Heart right ventricle (tissue), 16 donors: ENCODE measurements around the gene PLXNC1. TPM values are rescaled to one million over a fixed set of nuclear protein-coding genes. Genes with fewer than 3 reads are reported as not detected.
"Not testable (repeated sequence)": the region's sequence is repeated elsewhere in the genome, so short reads cannot be mapped to it uniquely, and the experiment has no call there.

Source experiments
- ATAC-seq, 8 donors: fragments of 200-7000 bp; cut with Tn5 transposase; one replicate each; pipeline ENCODE4 v1.9.1; 2020; ENCODE audit warnings: mild to moderate bottlenecking in 8 of 8, moderate library complexity in 8 of 8, moderate number of reproducible peaks in 1 of 8
- DNase-seq, 2 donors: peaks; one replicate each; pipeline ENCODE4 v3.0.0-alpha.2; 2020
- H3K27ac ChIP-seq, 10 donors: fragments of 200-600 bp; sonication (generic) in 2 of 10; one replicate each; pipeline versions ENCODE4 v1.5.0 to v1.8.0; 2020 to 2022; ENCODE audit warnings: mild to moderate bottlenecking in 3 of 10
- H3K27me3 ChIP-seq, 7 donors: fragments of 200-600 bp; one replicate each; pipeline ENCODE4 v1.8.0; 2021 to 2022; ENCODE audit warnings: mild to moderate bottlenecking in 2 of 7
- H3K36me3 ChIP-seq, 9 donors: fragments of 200-600 bp; sonication (generic) in 1 of 9; one replicate each; pipeline versions ENCODE4 v1.5.0 to v1.8.0; 2020 to 2022; ENCODE audit warnings: mild to moderate bottlenecking in 2 of 9
- H3K4me1 ChIP-seq, 9 donors: fragments of 200-600 bp; sonication (generic) in 1 of 9; one replicate each; pipeline versions ENCODE4 v1.5.0 to v1.8.0; 2020 to 2022; ENCODE audit warnings: mild to moderate bottlenecking in 4 of 9
- H3K4me3 ChIP-seq, 10 donors: fragments of 200-600 bp; sonication (generic) in 2 of 10; one replicate each; pipeline versions ENCODE4 v1.5.0 to v1.8.0; 2020 to 2022; ENCODE audit warnings: mild to moderate bottlenecking in 7 of 10, moderate library complexity in 2 of 10
- H3K9me3 ChIP-seq, 11 donors: fragments of 200-600 bp in 10 of 11; sonication (generic) in 2 of 11; one replicate each; pipeline versions ENCODE4 v1.5.0 to v1.8.0; 2013 to 2022; ENCODE audit warnings: mild to moderate bottlenecking in 2 of 11, control low read depth in 1 of 11, moderate library complexity in 1 of 11
- CTCF ChIP-seq, 9 donors: fragments of 200-600 bp; sonication (generic) in 2 of 9; IDR thresholded peaks; one replicate each; pipeline versions ENCODE4 v1.5.0 to v1.8.0; 2021 to 2022; ENCODE audit warnings: antibody characterized with exemption in 9 of 9, mild to moderate bottlenecking in 5 of 9, moderate library complexity in 1 of 9
- WGBS, 2 donors: extraction: QIAGEN DNeasy Blood & Tissue Kit; methylation state at CpG; one replicate each; pipeline ENCODE4 v1.1.7; 2013; ENCODE audit warnings: inconsistent platforms in 1 of 2; 5-methylcytosine and 5-hydroxymethylcytosine counted together
- intact Hi-C, 10 donors: fragments of 100-400 bp; cut with DNase I; formaldehyde crosslinking; loops; one replicate each; pipeline versions ENCODE4 v1.11.1 to v1.14.2; 2022
- polyA plus RNA-seq, 2 donors: library from polyadenylated mRNA; stranded (reverse); fragments of 200-250 nt; gene quantifications; one replicate each; pipeline ENCODE4 v1.2.3, GENCODE V29; 2013
- total RNA-seq, 10 donors: library from RNA; stranded (reverse); fragmentation: NEBNext Ultra II Directional in 3 of 10; extraction: Animal tissue kit (Norgen Biotek cat#: 25700) in 3 of 10; gene quantifications; one replicate each; pipeline versions ENCODE4 v1.2.1 to v1.2.4, GENCODE V29; 2021 to 2023
- donor health status: Arrhythmogenic right ventricular cardiomyopathy.
- donor health status: ischemic (EF 13 %, LVEDD 7.1; RV severe dilation, severe dysfunction).
- donor health status: healthy with polysubstance abuse.
- donor health status: DM: no; HTN: yes; CAD: no.
- donor health status: DM: no; HTN: no; CAD: no.
- donor health status: ischemic (EF 25% LVEDD 6.9; RV normal size, moderate dysfunction).
- donor health status: ischemic (EF 25% LVEDD 5.7; RV mildly dilated, moderate dysfunction).
- donor health status: healthy.
- donor health status: DM: yes; HTN: yes; CAD: no.
- donor health status: Ischemic cardiomyopathy.
- donor health status: ischemic (EF 35%, LVEDD 5.7; RV mildly dilated, moderate dysfunction).
- donor health status: nonischemic (EF 11% LVEDD 7.7; RV severe dilation, severe dysfunction).
- donor health status: DM: yes; HTN: yes; CAD: no.
- donor health status: PGD.
- donor health status: ischemic (EF 29% LVEDD 5.4; RV normal size, mild dysfunction).
- donor health status: nonischemic (EF 23%, LVEDD 6.1; RV moderate dilation, normal function).

The PLXNC1 gene
- total and polyA plus RNA-seq, 12 donors: 0.72 to 8.5 (median 2.7) TPM

DNA sequence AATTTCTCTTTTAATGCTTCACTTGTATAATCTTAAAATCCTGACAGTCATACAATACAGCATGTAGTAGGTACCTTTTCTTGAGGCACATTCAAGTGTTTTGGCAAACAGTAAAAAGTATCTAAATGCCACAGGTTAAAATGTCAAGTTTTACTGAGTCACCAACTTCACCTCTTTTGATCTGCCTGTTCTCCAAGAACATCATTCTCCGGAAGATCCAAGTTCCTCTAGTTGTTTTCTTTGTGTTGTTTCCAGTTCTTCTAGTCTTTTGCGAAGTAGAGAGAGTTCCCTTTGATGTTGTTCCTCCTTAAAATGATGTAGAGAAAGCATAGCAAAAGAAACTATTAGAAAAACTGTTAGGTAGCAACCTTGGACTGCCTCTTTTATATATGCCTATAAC is 160.2 kb downstream of the PLXNC1 start:
- no peak for TF ChIP-seq CTCF (IDR thresholded peaks at IDR 0.05)
- H3K36me3 ChIP-seq: peaks cover 0 to 81% (median 0%) of the 10 kb centered on the region in 9 donors

GRCh38 chr12:94309373-94309772 is 161.0 kb downstream of the PLXNC1 start:
- Histone ChIP-seq H3K27ac (no peak overlapping the region), H3K4me3 (no peak overlapping the region), H3K36me3 (peaks cover 0 to 74% (median 0%) of the 10 kb centered on the region in 9 donors), H3K9me3 (peaks cover 0 to 3% (median 0%) of the 10 kb centered on the region in 11 donors), H3K4me1 (peaks cover 0 to 9% (median 0%) of the 10 kb centered on the region in 9 donors), H3K27me3 (no peaks in the 10 kb centered on the region)
- ATAC-seq (no peak), DNase-seq (no peak)
- 92 to 93% methylated on average over 5 of the region's 5 CpGs for WGBS, 2 donors
- intact Hi-C loops: no loop called here
- TF ChIP-seq CTCF (IDR thresholded peaks at IDR 0.05): no peak

More for the DNA sequence above, 160.2 kb downstream of the PLXNC1 start:
- 64 to 78% methylated on average over 2 of the region's 2 CpGs for WGBS, 2 donors
- ATAC-seq (no peak), DNase-seq (no peak)
- Histone ChIP-seq H3K27ac (no peak overlapping the region), H3K4me3 (no peak overlapping the region), H3K27me3 (no peaks in the 10 kb centered on the region), H3K9me3 (no peaks in the 10 kb centered on the region), H3K4me1 (peaks cover 0 to 9% (median 0%) of the 10 kb centered on the region in 9 donors)
- intact Hi-C loops: no loop called here

DNA sequence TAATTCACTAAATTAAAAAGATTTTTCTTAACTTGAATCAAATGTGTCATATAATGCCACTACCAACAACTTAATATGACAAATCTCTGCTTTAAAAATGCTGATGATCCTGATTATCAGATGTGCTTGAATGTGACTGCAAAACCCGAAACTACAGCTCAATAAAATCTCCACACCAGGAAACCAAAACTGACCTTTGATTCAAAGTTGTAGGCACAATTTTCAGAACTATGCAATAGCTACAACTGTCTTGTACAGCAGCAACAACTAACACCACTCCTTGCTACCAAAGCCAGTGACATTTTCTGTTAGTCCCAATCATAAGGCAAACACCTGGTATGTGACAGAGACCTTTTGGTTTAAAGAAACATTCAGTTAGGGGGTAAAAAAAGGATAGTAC is 164.0 kb downstream of the PLXNC1 start:
- Histone ChIP-seq H3K4me1 (no peaks in the 10 kb centered on the region), H3K27ac (no peak overlapping the region), H3K4me3 (no peak overlapping the region), H3K9me3 (peaks cover 0 to 18% (median 0%) of the 10 kb centered on the region in 11 donors), H3K36me3 (peaks cover 0 to 45% (median 0%) of the 10 kb centered on the region in 9 donors), H3K27me3 (no peaks in the 10 kb centered on the region)
- no peak for ATAC-seq
- WGBS, 2 donors: 97 to 99% methylated on average over 1 of the region's 1 CpG
- no peak for TF ChIP-seq CTCF (IDR thresholded peaks at IDR 0.05)
- intact Hi-C loops: no loop called here
- DNase-seq: no peak

DNA sequence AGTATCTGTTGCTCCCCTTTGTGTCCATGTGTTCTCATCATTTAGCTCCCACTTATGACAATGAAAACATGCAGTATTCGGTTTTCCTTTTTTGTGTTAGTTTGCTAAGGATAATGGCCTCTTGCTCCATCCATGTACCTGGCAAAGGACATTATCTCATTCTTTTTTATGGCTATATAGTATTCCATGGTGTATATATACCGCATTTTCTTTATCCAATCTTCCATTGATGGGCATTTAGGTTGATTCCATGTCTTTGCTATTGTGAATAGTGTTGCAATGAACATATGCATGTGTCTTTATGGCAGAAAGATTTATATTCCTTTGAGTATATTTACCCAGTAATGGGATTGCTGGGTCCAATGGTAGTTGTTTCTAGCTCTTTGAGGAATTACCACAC is 168.2 kb downstream of the PLXNC1 start:
- ATAC-seq, H3K4me1 ChIP-seq, intact Hi-C loops, H3K27me3 ChIP-seq, H3K27ac ChIP-seq, H3K4me3 ChIP-seq, DNase-seq: not testable (repeated sequence)
- WGBS, 2 donors: 96 to 97% methylated on average over 2 of the region's 2 CpGs
- H3K9me3 ChIP-seq: peaks cover 0 to 45% (median 10%) of the 10 kb centered on the region in 11 donors
- peaks cover 0 to 31% (median 4%) of the 10 kb centered on the region in 9 donors for H3K36me3 ChIP-seq

- H3K4me1 ChIP-seq: peaks cover 0 to 4% (median 0%) of the 10 kb centered on the region in 9 donors
- no peak for DNase-seq
- H3K36me3 ChIP-seq: peaks cover 0 to 33% (median 14%) of the 10 kb centered on the region in 9 donors
- WGBS, 2 donors: 42 to 73% methylated on average over 1 of the region's 1 CpG
- H3K27ac ChIP-seq: no peak overlapping the region
- H3K27me3 ChIP-seq: no peaks in the 10 kb centered on the region
- H3K9me3 ChIP-seq: peaks cover 0 to 46% (median 10%) of the 10 kb centered on the region in 11 donors
- no peak for TF ChIP-seq CTCF (IDR thresholded peaks at IDR 0.05)
- ATAC-seq: no peak
- intact Hi-C loops: no loop called here
- no peak overlapping the region for H3K4me3 ChIP-seq
These were observed 169.8 kb downstream of the PLXNC1 start for GRCh38 chr12:94318181-94318580.
